Heart right ventricle (tissue), 16 donors: ENCODE results near the gene PXDC1. TPM values are rescaled to one million over a fixed set of nuclear protein-coding genes. Genes with fewer than 3 reads are reported as not detected.
"Not testable (repeated sequence)": the region's sequence is repeated elsewhere in the genome, so short reads cannot be mapped to it uniquely, and the experiment has no call there.

Experiments
- ATAC-seq, 8 donors: fragments of 200-7000 bp; cut with Tn5 transposase; one replicate each; pipeline ENCODE4 v1.9.1; 2020; ENCODE audit warnings: mild to moderate bottlenecking in 8 of 8, moderate library complexity in 8 of 8, moderate number of reproducible peaks in 1 of 8
- DNase-seq, 2 donors: peaks; one replicate each; pipeline ENCODE4 v3.0.0-alpha.2; 2020
- H3K27ac ChIP-seq, 10 donors: fragments of 200-600 bp; sonication (generic) in 2 of 10; one replicate each; pipeline versions ENCODE4 v1.5.0 to v1.8.0; 2020 to 2022; ENCODE audit warnings: mild to moderate bottlenecking in 3 of 10
- H3K27me3 ChIP-seq, 7 donors: fragments of 200-600 bp; one replicate each; pipeline ENCODE4 v1.8.0; 2021 to 2022; ENCODE audit warnings: mild to moderate bottlenecking in 2 of 7
- H3K36me3 ChIP-seq, 9 donors: fragments of 200-600 bp; sonication (generic) in 1 of 9; one replicate each; pipeline versions ENCODE4 v1.5.0 to v1.8.0; 2020 to 2022; ENCODE audit warnings: mild to moderate bottlenecking in 2 of 9
- H3K4me1 ChIP-seq, 9 donors: fragments of 200-600 bp; sonication (generic) in 1 of 9; one replicate each; pipeline versions ENCODE4 v1.5.0 to v1.8.0; 2020 to 2022; ENCODE audit warnings: mild to moderate bottlenecking in 4 of 9
- H3K4me3 ChIP-seq, 10 donors: fragments of 200-600 bp; sonication (generic) in 2 of 10; one replicate each; pipeline versions ENCODE4 v1.5.0 to v1.8.0; 2020 to 2022; ENCODE audit warnings: mild to moderate bottlenecking in 7 of 10, moderate library complexity in 2 of 10
- H3K9me3 ChIP-seq, 11 donors: fragments of 200-600 bp in 10 of 11; sonication (generic) in 2 of 11; one replicate each; pipeline versions ENCODE4 v1.5.0 to v1.8.0; 2013 to 2022; ENCODE audit warnings: mild to moderate bottlenecking in 2 of 11, control low read depth in 1 of 11, moderate library complexity in 1 of 11
- CTCF ChIP-seq, 9 donors: fragments of 200-600 bp; sonication (generic) in 2 of 9; IDR thresholded peaks; one replicate each; pipeline versions ENCODE4 v1.5.0 to v1.8.0; 2021 to 2022; ENCODE audit warnings: antibody characterized with exemption in 9 of 9, mild to moderate bottlenecking in 5 of 9, moderate library complexity in 1 of 9
- WGBS, 2 donors: extraction: QIAGEN DNeasy Blood & Tissue Kit; methylation state at CpG; one replicate each; pipeline ENCODE4 v1.1.7; 2013; ENCODE audit warnings: inconsistent platforms in 1 of 2; 5-methylcytosine and 5-hydroxymethylcytosine counted together
- intact Hi-C, 10 donors: fragments of 100-400 bp; cut with DNase I; formaldehyde crosslinking; loops; one replicate each; pipeline versions ENCODE4 v1.11.1 to v1.14.2; 2022
- polyA plus RNA-seq, 2 donors: library from polyadenylated mRNA; stranded (reverse); fragments of 200-250 nt; gene quantifications; one replicate each; pipeline ENCODE4 v1.2.3, GENCODE V29; 2013
- total RNA-seq, 10 donors: library from RNA; stranded (reverse); fragmentation: NEBNext Ultra II Directional in 3 of 10; extraction: Animal tissue kit (Norgen Biotek cat#: 25700) in 3 of 10; gene quantifications; one replicate each; pipeline versions ENCODE4 v1.2.1 to v1.2.4, GENCODE V29; 2021 to 2023
- donor health status: Arrhythmogenic right ventricular cardiomyopathy.
- donor health status: ischemic (EF 13 %, LVEDD 7.1; RV severe dilation, severe dysfunction).
- donor health status: healthy with polysubstance abuse.
- donor health status: DM: no; HTN: yes; CAD: no.
- donor health status: DM: no; HTN: no; CAD: no.
- donor health status: ischemic (EF 25% LVEDD 6.9; RV normal size, moderate dysfunction).
- donor health status: ischemic (EF 25% LVEDD 5.7; RV mildly dilated, moderate dysfunction).
- donor health status: healthy.
- donor health status: DM: yes; HTN: yes; CAD: no.
- donor health status: Ischemic cardiomyopathy.
- donor health status: ischemic (EF 35%, LVEDD 5.7; RV mildly dilated, moderate dysfunction).
- donor health status: nonischemic (EF 11% LVEDD 7.7; RV severe dilation, severe dysfunction).
- donor health status: DM: yes; HTN: yes; CAD: no.
- donor health status: PGD.
- donor health status: ischemic (EF 29% LVEDD 5.4; RV normal size, mild dysfunction).
- donor health status: nonischemic (EF 23%, LVEDD 6.1; RV moderate dilation, normal function).

PXDC1 gene
- total and polyA plus RNA-seq, 12 donors, result 11.3 to 69.9 (median 21.7) TPM

- intact Hi-C loops, result loop anchor here in 1 of 10 donors (10.0 kb wide), 1 partner anchor 68 kb away; no protein-coding TSS in a partner anchor
Observed at GRCh38 chr6:3757241-3757641, 5.7 kb upstream of the PXDC1 start.

GRCh38 chr6:3756546-3756945, 5.0 kb upstream of the PXDC1 start:
- peaks cover 0 to 25% (median 0%) of the 10 kb centered on the region in 7 donors for H3K27me3 ChIP-seq
- 81 to 82% methylated on average over 3 of the region's 3 CpGs for WGBS, 2 donors
- H3K36me3 ChIP-seq, result no peaks in the 10 kb centered on the region
- H3K27ac ChIP-seq, result no peak overlapping the region
- no peak for ATAC-seq
- no peaks in the 10 kb centered on the region for H3K9me3 ChIP-seq
- intact Hi-C loops, result loop anchor here in 1 of 10 donors (10.0 kb wide), 1 partner anchor 68 kb away; no protein-coding TSS in a partner anchor
- TF ChIP-seq CTCF (IDR thresholded peaks at IDR 0.05), result no peak
- peaks cover 0 to 17% (median 4%) of the 10 kb centered on the region in 9 donors for H3K4me1 ChIP-seq
- DNase-seq, result no peak
- no peak overlapping the region for H3K4me3 ChIP-seq

More at GRCh38 chr6:3757241-3757641, 5.7 kb upstream of the PXDC1 start:
- H3K4me1 ChIP-seq, result peaks cover 0 to 15% (median 3%) of the 10 kb centered on the region in 9 donors
- peaks cover 0 to 18% (median 0%) of the 10 kb centered on the region in 7 donors for H3K27me3 ChIP-seq
- no peaks in the 10 kb centered on the region for H3K36me3 ChIP-seq
- no peak overlapping the region for H3K27ac ChIP-seq
- ATAC-seq, result no peak
- 93 to 94% methylated on average over 9 of the region's 9 CpGs for WGBS, 2 donors
- no peak for TF ChIP-seq CTCF (IDR thresholded peaks at IDR 0.05)
- H3K4me3 ChIP-seq, result no peak overlapping the region
- DNase-seq, result no peak
- no peaks in the 10 kb centered on the region for H3K9me3 ChIP-seq

- H3K27me3 ChIP-seq, result peaks cover 0 to 31% (median 0%) of the 10 kb centered on the region in 7 donors
- ATAC-seq, result no peak
- peaks cover 0 to 21% (median 4%) of the 10 kb centered on the region in 9 donors for H3K4me1 ChIP-seq
- no peaks in the 10 kb centered on the region for H3K9me3 ChIP-seq
- no peak overlapping the region for H3K4me3 ChIP-seq
- no peak for DNase-seq
- H3K36me3 ChIP-seq, result no peaks in the 10 kb centered on the region
- 67 to 71% methylated on average over 11 of the region's 11 CpGs for WGBS, 2 donors
- no peak for TF ChIP-seq CTCF (IDR thresholded peaks at IDR 0.05)
- no peak overlapping the region for H3K27ac ChIP-seq
- intact Hi-C loops, result loop anchor here in 1 of 10 donors (10.0 kb wide), 1 partner anchor 69 kb away; no protein-coding TSS in a partner anchor
Observed at GRCh38 chr6:3755637-3756545, 4.4 kb upstream of the PXDC1 start.

- Histone ChIP-seq H3K9me3 (no peaks in the 10 kb centered on the region), H3K27ac (no peak overlapping the region), H3K36me3 (no peaks in the 10 kb centered on the region), H3K27me3 (peaks cover 0 to 43% (median 0%) of the 10 kb centered on the region in 7 donors), H3K4me1 (peaks cover 0 to 32% (median 6%) of the 10 kb centered on the region in 9 donors), H3K4me3 (no peak overlapping the region)
- intact Hi-C loops, result loop anchor here in 5 of 10 donors (5.0 to 10.0 kb wide), 4 partner anchors 43 to 93 kb away; partner anchors contain the start of gene FAM50B (in 1 of the 5)
- DNase-seq, result no peak
- no peak for TF ChIP-seq CTCF (IDR thresholded peaks at IDR 0.05)
- ATAC-seq, result no peak
- 82 to 86% methylated on average over 3 of the region's 3 CpGs for WGBS, 2 donors
Observed at GRCh38 chr6:3754776-3755175, 3.3 kb upstream of the PXDC1 start.

- not testable (repeated sequence) for ATAC-seq, H3K4me3 ChIP-seq, DNase-seq, H3K9me3 ChIP-seq, H3K36me3 ChIP-seq
- 93 to 94% methylated on average over 15 of the region's 15 CpGs for WGBS, 2 donors
- Histone ChIP-seq H3K27ac (peak overlapping the region in 3 of 10 donors; percentile 24 to 99 (median 99)), H3K4me1 (peaks cover 2 to 38% (median 12%) of the 10 kb centered on the region in 9 donors), H3K27me3 (peaks cover 0 to 46% (median 0%) of the 10 kb centered on the region in 7 donors)
- intact Hi-C loops, result loop anchor here in 5 of 10 donors (5.0 to 10.0 kb wide), 4 partner anchors 43 to 93 kb away; partner anchors contain the start of gene FAM50B (in 1 of the 5)
Observed at GRCh38 chr6:3754032-3754725, 2.7 kb upstream of the PXDC1 start.
